ENCODE data around the gene TWIST2.

DNA sequence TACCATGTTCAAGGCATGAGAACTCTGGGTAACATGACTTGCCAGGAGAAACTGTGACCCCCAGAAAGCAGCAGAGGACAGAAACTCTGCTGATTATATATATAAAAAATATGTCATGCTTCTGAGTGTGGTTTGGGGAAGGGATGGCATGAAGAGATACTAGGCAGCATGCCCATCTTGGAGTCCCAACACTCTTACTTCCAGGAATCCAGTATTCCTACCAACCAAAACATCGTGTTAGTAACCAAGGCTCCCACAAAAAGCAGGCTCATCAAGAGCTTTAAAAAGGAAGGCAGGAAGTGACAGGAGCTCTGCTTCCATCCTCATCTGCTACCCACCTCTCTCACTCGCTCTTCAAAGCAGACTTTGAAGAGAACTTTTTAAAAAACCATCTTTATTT is 31.6 kb upstream of the TWIST2 start:
- TF ChIP-seq, protein P1, sequence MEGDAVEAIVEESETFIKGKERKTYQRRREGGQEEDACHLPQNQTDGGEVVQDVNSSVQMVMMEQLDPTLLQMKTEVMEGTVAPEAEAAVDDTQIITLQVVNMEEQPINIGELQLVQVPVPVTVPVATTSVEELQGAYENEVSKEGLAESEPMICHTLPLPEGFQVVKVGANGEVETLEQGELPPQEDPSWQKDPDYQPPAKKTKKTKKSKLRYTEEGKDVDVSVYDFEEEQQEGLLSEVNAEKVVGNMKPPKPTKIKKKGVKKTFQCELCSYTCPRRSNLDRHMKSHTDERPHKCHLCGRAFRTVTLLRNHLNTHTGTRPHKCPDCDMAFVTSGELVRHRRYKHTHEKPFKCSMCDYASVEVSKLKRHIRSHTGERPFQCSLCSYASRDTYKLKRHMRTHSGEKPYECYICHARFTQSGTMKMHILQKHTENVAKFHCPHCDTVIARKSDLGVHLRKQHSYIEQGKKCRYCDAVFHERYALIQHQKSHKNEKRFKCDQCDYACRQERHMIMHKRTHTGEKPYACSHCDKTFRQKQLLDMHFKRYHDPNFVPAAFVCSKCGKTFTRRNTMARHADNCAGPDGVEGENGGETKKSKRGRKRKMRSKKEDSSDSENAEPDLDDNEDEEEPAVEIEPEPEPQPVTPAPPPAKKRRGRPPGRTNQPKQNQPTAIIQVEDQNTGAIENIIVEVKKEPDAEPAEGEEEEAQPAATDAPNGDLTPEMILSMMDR (IDR thresholded peaks at IDR 0.05): no peak
- TF ChIP-seq POLR2A (IDR thresholded peaks at IDR 0.05) (no peak), POLR2AphosphoS5 (IDR thresholded peaks at IDR 0.05) (no peak)

All from prostate gland (tissue), 2 donors.